ENCODE results near the gene NRL. TPM values are rescaled to one million over a fixed set of nuclear protein-coding genes. Genes with fewer than 3 reads are reported as not detected.
A peak's percentile ranks its signal among the peaks of the same experiment; 100 is the strongest.

NRL gene
- total RNA-seq, 4 donors from 2014 or later: 2.1 to 11.7 (median 8.4) TPM

DNA sequence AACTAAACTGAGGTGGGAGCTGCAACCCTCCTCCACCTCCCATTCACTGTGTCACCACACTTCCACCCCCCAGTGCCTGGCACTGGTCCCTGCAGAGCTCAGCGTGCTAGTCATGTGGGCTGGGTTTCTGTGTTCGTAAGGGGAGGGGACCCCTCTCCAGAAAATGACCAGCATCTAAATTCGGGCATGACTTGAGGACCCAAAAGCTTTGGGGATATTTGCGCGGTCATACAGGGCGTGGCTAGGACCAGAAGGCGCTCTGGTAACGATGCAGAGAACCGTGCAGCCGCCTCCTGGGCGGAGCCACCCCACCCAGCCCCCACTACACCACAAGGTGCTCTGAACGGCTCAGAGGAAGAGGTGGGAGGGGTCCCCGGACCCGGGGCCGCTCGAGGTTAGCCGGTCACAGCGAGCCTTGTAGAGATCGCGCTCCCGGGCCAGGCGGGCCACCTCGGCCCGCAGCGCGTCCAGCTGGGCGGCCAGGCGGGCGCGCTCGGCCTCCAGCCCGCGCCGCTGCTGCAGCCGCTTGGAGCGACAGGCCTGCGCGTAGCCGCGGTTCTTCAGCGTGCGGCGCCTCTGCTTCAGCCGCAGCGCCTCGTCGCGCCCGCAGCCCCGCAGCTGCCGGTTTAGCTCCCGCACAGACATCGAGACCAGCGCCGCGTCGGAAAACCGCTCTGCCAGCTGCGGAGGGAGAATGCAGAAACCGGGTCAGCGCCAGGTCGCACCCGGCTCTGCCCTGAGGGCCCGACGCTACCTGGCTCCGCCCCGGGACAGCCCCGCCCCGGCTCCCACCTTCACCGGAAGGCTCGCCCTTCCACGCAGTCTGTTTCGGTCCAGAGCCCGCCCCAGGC is 33.6 kb downstream of the NRL start:
- 0% methylated on average over 21 to 46 of the region's 74 CpGs for WGBS, 2 donors
- peak; percentile 87 to 89 for DNase-seq
- Histone ChIP-seq H3K9me3 (no peaks in the 10 kb centered on the region), H3K27ac (peak overlapping the region; percentile 56 to 91 (median 87)), H3K4me1 (peaks cover 7 to 15% of the 10 kb centered on the region in 2 donors), H3K36me3 (no peaks in the 10 kb centered on the region), H3K4me3 (replicated peaks in 1 of 3) (peak overlapping the region; percentile 41 to 84 (median 60)), H3K27me3 (no peaks in the 10 kb centered on the region)
- intact Hi-C loops (cut with DNase I): no loop called here
- TF ChIP-seq CTCF (IDR thresholded peaks at IDR 0.05) (no peak), POLR2A (IDR thresholded peaks at IDR 0.05) (peak; percentile 24 to 89)

- WGBS, 2 donors: 81 to 93% methylated on average over 6 of the region's 6 CpGs
- H3K27ac ChIP-seq: no peak overlapping the region
- intact Hi-C loops (cut with DNase I): no loop called here
- H3K36me3 ChIP-seq: no peaks in the 10 kb centered on the region
- no peaks in the 10 kb centered on the region for H3K9me3 ChIP-seq
- no peaks in the 10 kb centered on the region for H3K27me3 ChIP-seq
- TF ChIP-seq POLR2A (IDR thresholded peaks at IDR 0.05) (no peak), CTCF (IDR thresholded peaks at IDR 0.05) (no peak)
- H3K4me1 ChIP-seq: peaks cover 7 to 15% of the 10 kb centered on the region in 2 donors
- no peak for DNase-seq
- H3K4me3 ChIP-seq (replicated peaks in 1 of 3): no peak overlapping the region
Observed at GRCh38 chr14:24080142-24080530, 34.6 kb downstream of the NRL start.

DNA sequence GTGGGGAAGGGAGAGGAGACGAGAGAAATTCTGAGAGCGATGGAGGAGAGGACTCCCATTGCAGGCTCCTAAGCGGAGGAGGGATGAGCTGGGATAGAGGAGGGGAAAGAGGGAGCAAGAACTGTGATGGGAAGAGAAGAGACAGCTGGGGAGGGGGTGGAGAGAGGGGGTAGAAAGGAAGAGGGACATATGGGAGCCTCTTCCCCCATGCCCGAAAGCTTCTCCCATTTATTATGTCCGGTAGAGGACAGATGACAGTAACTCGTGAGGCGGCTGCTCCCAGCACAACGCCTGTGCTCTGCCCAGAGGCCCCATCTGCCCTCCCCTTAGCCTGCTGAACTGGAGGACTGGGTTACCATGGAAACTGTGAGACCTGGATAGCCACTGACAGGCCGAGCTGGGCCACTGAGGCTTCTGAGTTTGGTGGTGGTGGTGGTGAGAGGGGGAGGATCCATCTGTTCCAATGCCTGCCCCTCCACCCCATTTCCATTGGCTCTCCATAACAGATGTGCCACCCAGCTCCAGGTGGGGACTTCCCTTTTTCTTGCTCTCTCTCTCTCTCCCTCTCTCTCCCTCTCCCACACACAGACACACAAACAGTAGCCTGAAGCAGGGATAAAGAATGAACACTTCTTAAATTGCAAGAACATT is 35.1 kb downstream of the NRL start:
- Histone ChIP-seq H3K4me3 (replicated peaks in 1 of 3) (no peak overlapping the region), H3K27ac (no peak overlapping the region), H3K27me3 (no peaks in the 10 kb centered on the region), H3K36me3 (no peaks in the 10 kb centered on the region), H3K4me1 (peaks cover 7 to 15% of the 10 kb centered on the region in 2 donors), H3K9me3 (no peaks in the 10 kb centered on the region)
- TF ChIP-seq CTCF (IDR thresholded peaks at IDR 0.05): no peak
- no peak for TF ChIP-seq POLR2A (IDR thresholded peaks at IDR 0.05)
- intact Hi-C loops (cut with DNase I): no loop called here
- WGBS, 2 donors: 86 to 92% methylated on average over 9 of the region's 9 CpGs
- DNase-seq: no peak

- intact Hi-C loops (cut with DNase I): no loop called here
- DNase-seq: no peak
- H3K4me1 ChIP-seq: peaks cover 7 to 19% of the 10 kb centered on the region in 2 donors
- H3K9me3 ChIP-seq: no peaks in the 10 kb centered on the region
- no peak overlapping the region for H3K27ac ChIP-seq
- H3K36me3 ChIP-seq: no peaks in the 10 kb centered on the region
- no peak overlapping the region for H3K4me3 ChIP-seq (replicated peaks in 1 of 3)
- WGBS, 2 donors: 63 to 94% methylated on average over 3 of the region's 3 CpGs
- TF ChIP-seq POLR2A (IDR thresholded peaks at IDR 0.05): no peak
- TF ChIP-seq CTCF (IDR thresholded peaks at IDR 0.05): no peak
- no peaks in the 10 kb centered on the region for H3K27me3 ChIP-seq
Observed at GRCh38 chr14:24078146-24078545, 36.6 kb downstream of the NRL start.

DNA sequence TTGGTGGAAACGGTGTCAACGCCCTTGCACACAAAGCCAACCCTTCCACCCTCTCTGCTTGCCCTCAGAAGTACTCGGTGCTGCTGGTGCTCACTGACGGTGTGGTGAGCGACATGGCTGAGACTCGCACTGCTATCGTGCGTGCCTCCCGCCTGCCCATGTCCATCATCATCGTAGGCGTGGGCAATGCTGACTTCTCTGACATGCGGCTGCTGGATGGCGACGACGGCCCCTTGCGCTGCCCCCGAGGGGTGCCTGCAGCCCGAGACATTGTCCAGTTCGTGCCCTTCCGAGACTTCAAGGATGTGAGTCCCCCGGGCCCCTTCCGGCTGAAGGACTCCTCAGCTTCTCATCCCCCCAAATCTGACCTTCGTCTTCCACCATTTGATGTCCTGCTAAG is 37.7 kb downstream of the NRL start:
- Histone ChIP-seq H3K4me1 (peaks cover 16 to 28% of the 10 kb centered on the region in 2 donors), H3K36me3 (no peaks in the 10 kb centered on the region), H3K27ac (no peak overlapping the region), H3K9me3 (no peaks in the 10 kb centered on the region), H3K27me3 (no peaks in the 10 kb centered on the region), H3K4me3 (replicated peaks in 1 of 3) (no peak overlapping the region)
- no peak for DNase-seq
- TF ChIP-seq POLR2A (IDR thresholded peaks at IDR 0.05): no peak
- TF ChIP-seq CTCF (IDR thresholded peaks at IDR 0.05): no peak
- 91 to 92% methylated on average over 19 to 21 of the region's 23 CpGs for WGBS, 2 donors
- intact Hi-C loops (cut with DNase I): no loop called here
